Cardiac muscle cell (in vitro differentiated cells and primary cell): ENCODE measurements around the gene PPDPF. TPM values are rescaled to one million over a fixed set of nuclear protein-coding genes. Genes with fewer than 3 reads are reported as not detected.

Experiments
- DNase-seq, 2 donors: peaks; one replicate each; pipeline versions ENCODE4 v3.0.0 to v3.0.0-alpha.2; 2010 to 2017; ENCODE audit warnings: low read depth in 1 of 2, low spot score in 1 of 2
- H3K27ac ChIP-seq: fragments of 200-600 bp; sonication (generic); 2 replicates; pipeline ENCODE4 v1.5.1; 2016
- H3K27me3 ChIP-seq: fragments of 200-600 bp; sonication (generic); 2 replicates; pipeline ENCODE4 v1.6.0; 2016; ENCODE audit warnings: control low read depth
- H3K36me3 ChIP-seq: fragments of 200-600 bp; sonication (generic); 2 replicates; pipeline ENCODE4 v1.5.1; 2016; ENCODE audit warnings: control low read depth
- H3K4me1 ChIP-seq: fragments of 200-600 bp; sonication (generic); 2 replicates; pipeline ENCODE4 v1.8.1; 2017; ENCODE audit warnings: low read depth, mild to moderate bottlenecking, mixed run types
- H3K4me3 ChIP-seq: fragments of 200-600 bp; sonication (generic); 2 replicates; pipeline ENCODE4 v1.5.1; 2016; ENCODE audit warnings: mild to moderate bottlenecking
- H3K9me3 ChIP-seq: fragments of 200-600 bp; sonication (generic); 2 replicates; pipeline ENCODE4 v1.5.1; 2017; ENCODE audit warnings: low read depth, mild to moderate bottlenecking, control low read depth
- CTCF ChIP-seq: IDR thresholded peaks from 2 replicates; pipeline ENCODE4 v1.5.1; 2012; ENCODE audit warnings: low read depth, mild to moderate bottlenecking, low read length
- polyA plus RNA-seq: library from polyadenylated mRNA; unstranded; fragments of >200 nt; fragmentation: Nextera tagmentation; extraction: Ambion mirVana; gene quantifications from 2 replicates; pipeline ENCODE4 v1.2.1, GENCODE V29; 2016
- total RNA-seq: library from RNA; depleted of rRNA; stranded (reverse); fragments of >200 nt; gene quantifications from 2 replicates; pipeline ENCODE4 v1.2.3, GENCODE V29; 2016

The PPDPF gene
- total and polyA plus RNA-seq, 2 experiments from 2014 or later = 265 to 368 TPM

GRCh38 chr20:63505281-63505680 lies 15.3 kb upstream of the PPDPF start:
- Histone ChIP-seq H3K27me3 (no peaks in the 10 kb centered on the region), H3K4me1 (peaks cover 25% of the 10 kb centered on the region)
- no peak for TF ChIP-seq CTCF

GRCh38 chr20:63505723-63506122 lies 14.8 kb upstream of the PPDPF start:
- no peak for DNase-seq
- TF ChIP-seq CTCF = no peak

More at GRCh38 chr20:63505281-63505680, 15.3 kb upstream of the PPDPF start:
- Histone ChIP-seq H3K9me3 (no peaks in the 10 kb centered on the region), H3K4me3 (no peak overlapping the region), H3K27ac (no peak overlapping the region), H3K36me3 (no peaks in the 10 kb centered on the region)
- no peak for DNase-seq

GRCh38 chr20:63507083-63507743 lies 13.4 kb upstream of the PPDPF start:
- Histone ChIP-seq H3K4me1 (peaks cover 8% of the 10 kb centered on the region), H3K36me3 (no peaks in the 10 kb centered on the region), H3K9me3 (no peaks in the 10 kb centered on the region), H3K27ac (no peak overlapping the region), H3K27me3 (no peaks in the 10 kb centered on the region), H3K4me3 (no peak overlapping the region)
- TF ChIP-seq CTCF = no peak
- DNase-seq = no peak

More at GRCh38 chr20:63505723-63506122, 14.8 kb upstream of the PPDPF start:
- no peak overlapping the region for H3K27ac ChIP-seq
- peaks cover 21% of the 10 kb centered on the region for H3K4me1 ChIP-seq
- no peaks in the 10 kb centered on the region for H3K9me3 ChIP-seq
- H3K27me3 ChIP-seq = no peaks in the 10 kb centered on the region
- H3K4me3 ChIP-seq = no peak overlapping the region
- H3K36me3 ChIP-seq = no peaks in the 10 kb centered on the region

GRCh38 chr20:63508072-63508768 lies 12.3 kb upstream of the PPDPF start:
- Histone ChIP-seq H3K27me3 (no peaks in the 10 kb centered on the region), H3K9me3 (no peaks in the 10 kb centered on the region), H3K36me3 (no peaks in the 10 kb centered on the region), H3K4me3 (no peak overlapping the region), H3K27ac (no peak overlapping the region), H3K4me1 (no peaks in the 10 kb centered on the region)
- no peak for DNase-seq
- TF ChIP-seq CTCF = no peak

- no peak overlapping the region for H3K4me3 ChIP-seq
- no peak for TF ChIP-seq CTCF
These were observed 11.4 kb upstream of the PPDPF start for GRCh38 chr20:63509088-63509564.

More at GRCh38 chr20:63509088-63509564, 11.4 kb upstream of the PPDPF start:
- no peaks in the 10 kb centered on the region for H3K4me1 ChIP-seq
- no peaks in the 10 kb centered on the region for H3K9me3 ChIP-seq
- H3K27ac ChIP-seq = no peak overlapping the region
- no peaks in the 10 kb centered on the region for H3K27me3 ChIP-seq
- no peak for DNase-seq
- H3K36me3 ChIP-seq = no peaks in the 10 kb centered on the region
